ENCODE measurements around the gene MTMR10.

DNA sequence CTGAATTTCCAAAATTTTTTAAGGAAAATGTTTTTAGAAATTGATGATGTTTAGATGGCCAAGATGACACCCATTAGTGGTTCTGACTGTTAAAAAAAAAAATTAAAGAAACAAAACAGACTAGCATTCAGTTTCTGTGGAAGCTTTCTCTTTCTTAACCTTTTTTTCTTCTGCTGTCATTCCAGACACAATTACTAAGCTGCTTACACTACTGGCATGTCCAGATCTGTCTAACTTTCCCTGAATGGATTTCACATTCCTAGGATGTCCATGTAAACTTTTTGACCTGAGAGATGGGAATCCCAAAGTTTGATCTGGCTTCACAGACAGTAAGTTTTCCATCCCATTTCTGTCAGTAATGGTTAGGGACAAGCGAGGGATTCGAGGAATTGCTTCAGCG lies 10.3 kb upstream of the MTMR10 start:
- TF ChIP-seq CTCF (IDR thresholded peaks at IDR 0.05; ENCODE audit: borderline replicate concordance, extremely low read depth, low read length, poor library complexity, severe bottlenecking) (no peak), EZH2 (IDR thresholded peaks at IDR 0.05; ENCODE audit: borderline replicate concordance, low read depth, low read length, severe bottlenecking) (no peak)

All from DND-41 (cell line).